NB4 (cell line): ENCODE results near the gene ZC2HC1B.

Experiments
- DNase-seq: peaks from one replicate; pipeline ENCODE4 v3.0.0; 2010; ENCODE audit warnings: low read depth
- H3K4me3 ChIP-seq: one replicate; pipeline ENCODE4 v1.5.1; 2011; ENCODE audit warnings: mild to moderate bottlenecking, low read depth, low read length, moderate library complexity
- MYC ChIP-seq: IDR thresholded peaks from 2 replicates; pipeline ENCODE4 v1.6.1; 2011; ENCODE audit warnings: low read depth, low read length
- POLR2A ChIP-seq: IDR thresholded peaks from 2 replicates; pipeline ENCODE4 v1.6.1; 2011; ENCODE audit warnings: mild to moderate bottlenecking; ENCODE audit not compliant: insufficient read length; ENCODE audit errors: extremely low read depth
- TF ChIP-seq, protein P1 (sequence below): IDR thresholded peaks from one replicate; pipeline ENCODE4 v1.5.1; 2012; ENCODE audit warnings: low read depth, low read length
- TF ChIP-seq, protein P2 (sequence below): IDR thresholded peaks from 2 replicates; pipeline ENCODE4 v1.6.1; 2011; ENCODE audit warnings: low read depth, low read length

ZC2HC1B gene, protein sequence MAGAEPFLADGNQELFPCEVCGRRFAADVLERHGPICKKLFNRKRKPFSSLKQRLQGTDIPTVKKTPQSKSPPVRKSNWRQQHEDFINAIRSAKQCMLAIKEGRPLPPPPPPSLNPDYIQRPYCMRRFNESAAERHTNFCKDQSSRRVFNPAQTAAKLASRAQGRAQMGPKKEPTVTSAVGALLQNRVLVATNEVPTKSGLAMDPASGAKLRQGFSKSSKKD

DNA sequence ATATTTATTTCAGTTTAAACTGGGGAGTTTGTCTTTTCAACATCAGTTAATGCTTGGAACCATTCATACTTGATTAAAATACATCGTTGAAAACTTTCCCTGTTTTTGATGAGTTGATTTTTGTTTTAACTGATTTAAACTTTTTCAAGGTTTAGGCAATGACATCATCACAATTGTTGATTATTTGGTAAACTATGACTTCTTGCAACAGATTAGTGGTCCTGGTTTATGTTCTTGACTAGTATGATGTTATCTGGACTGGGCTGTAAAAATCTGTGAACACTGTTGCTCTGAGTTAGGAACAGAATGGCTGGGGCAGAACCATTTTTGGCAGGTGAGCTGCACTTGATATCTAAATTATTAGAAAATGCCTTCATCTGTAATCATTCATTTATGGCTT is at the start of gene ZC2HC1B:
Gene ZC2HC1B, plus strand, starts transcription at position 241 of the 400 bp plus-strand sequence. Its CDS starts 66 bp downstream, at position 307.
- no peak for DNase-seq
- no peak within 1 kb of the TSS for H3K4me3 ChIP-seq
- TF ChIP-seq, protein P1, sequence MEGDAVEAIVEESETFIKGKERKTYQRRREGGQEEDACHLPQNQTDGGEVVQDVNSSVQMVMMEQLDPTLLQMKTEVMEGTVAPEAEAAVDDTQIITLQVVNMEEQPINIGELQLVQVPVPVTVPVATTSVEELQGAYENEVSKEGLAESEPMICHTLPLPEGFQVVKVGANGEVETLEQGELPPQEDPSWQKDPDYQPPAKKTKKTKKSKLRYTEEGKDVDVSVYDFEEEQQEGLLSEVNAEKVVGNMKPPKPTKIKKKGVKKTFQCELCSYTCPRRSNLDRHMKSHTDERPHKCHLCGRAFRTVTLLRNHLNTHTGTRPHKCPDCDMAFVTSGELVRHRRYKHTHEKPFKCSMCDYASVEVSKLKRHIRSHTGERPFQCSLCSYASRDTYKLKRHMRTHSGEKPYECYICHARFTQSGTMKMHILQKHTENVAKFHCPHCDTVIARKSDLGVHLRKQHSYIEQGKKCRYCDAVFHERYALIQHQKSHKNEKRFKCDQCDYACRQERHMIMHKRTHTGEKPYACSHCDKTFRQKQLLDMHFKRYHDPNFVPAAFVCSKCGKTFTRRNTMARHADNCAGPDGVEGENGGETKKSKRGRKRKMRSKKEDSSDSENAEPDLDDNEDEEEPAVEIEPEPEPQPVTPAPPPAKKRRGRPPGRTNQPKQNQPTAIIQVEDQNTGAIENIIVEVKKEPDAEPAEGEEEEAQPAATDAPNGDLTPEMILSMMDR: no peak

DNA sequence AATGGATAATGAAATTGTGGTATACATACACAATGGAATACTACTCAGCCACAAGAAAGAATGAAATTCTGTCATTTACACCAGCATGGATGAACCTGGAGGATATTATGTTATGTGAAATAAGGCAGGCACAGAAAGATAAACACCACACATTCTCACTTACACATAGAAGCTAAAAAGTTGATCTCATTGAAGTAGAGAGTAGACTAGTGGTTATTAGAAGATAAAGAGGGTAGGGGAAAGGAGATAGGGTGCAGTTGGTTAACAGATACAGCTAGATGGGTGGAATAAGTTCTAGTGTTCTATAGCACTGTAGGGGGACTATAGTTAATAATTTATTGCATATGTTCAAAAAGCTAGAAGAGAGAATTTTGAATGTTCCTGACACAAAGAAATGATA is 46.7 kb upstream of the ZC2HC1B start:
- TF ChIP-seq, protein P1: no peak
- TF ChIP-seq, protein P2, sequence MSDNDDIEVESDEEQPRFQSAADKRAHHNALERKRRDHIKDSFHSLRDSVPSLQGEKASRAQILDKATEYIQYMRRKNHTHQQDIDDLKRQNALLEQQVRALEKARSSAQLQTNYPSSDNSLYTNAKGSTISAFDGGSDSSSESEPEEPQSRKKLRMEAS: no peak
- TF ChIP-seq MYC (no peak), POLR2A (no peak)
- no peak for DNase-seq
- no peak overlapping the region for H3K4me3 ChIP-seq

DNA sequence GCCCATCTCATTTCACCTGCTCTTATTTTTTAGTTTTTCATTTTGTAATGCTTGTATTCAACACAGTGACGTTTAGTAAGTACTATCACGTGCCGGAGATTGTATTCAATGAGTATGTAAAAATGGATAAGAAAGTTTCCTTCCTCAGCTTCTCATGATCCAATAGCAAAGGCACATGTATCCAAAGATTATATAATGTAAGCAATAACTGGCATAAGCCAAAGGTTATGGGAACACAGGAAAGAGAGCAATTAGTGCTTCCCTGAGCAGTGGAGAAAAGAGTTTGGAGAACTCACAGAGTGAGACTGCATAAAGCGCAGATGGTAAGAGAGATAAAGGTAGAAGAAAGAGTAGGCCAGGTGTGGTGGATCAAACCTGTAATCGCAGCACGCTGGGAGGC is 42.9 kb upstream of the ZC2HC1B start:
- TF ChIP-seq, protein P2: no peak
- TF ChIP-seq MYC (no peak), POLR2A (no peak)
- TF ChIP-seq, protein P1: no peak
- no peak for DNase-seq
- H3K4me3 ChIP-seq: no peak overlapping the region

DNA sequence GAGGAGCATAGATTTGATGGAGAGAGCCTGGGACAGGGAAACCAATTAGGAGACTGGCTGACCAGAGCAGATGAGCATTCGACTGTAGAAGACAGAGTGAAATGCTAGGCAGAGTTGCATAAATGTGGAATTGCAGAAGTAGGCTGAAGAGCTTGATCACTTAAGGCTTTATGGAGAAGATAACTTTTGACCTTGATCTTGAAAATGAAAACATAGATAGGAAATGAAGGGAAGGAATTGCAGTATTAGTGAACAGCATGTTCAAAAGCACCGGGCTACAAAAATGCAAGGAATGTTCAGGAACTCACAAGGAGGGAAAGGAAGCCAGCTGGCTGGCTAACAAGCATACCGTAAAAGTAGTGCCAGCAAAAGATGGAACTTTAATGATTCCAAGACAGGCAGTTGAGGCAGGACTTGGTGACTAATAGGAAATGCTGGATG is 41.7 kb upstream of the ZC2HC1B start:
- TF ChIP-seq, protein P1: no peak
- TF ChIP-seq, protein P2: no peak
- no peak for TF ChIP-seq POLR2A
- no peak for TF ChIP-seq MYC
- H3K4me3 ChIP-seq: no peak overlapping the region
- no peak for DNase-seq

DNA sequence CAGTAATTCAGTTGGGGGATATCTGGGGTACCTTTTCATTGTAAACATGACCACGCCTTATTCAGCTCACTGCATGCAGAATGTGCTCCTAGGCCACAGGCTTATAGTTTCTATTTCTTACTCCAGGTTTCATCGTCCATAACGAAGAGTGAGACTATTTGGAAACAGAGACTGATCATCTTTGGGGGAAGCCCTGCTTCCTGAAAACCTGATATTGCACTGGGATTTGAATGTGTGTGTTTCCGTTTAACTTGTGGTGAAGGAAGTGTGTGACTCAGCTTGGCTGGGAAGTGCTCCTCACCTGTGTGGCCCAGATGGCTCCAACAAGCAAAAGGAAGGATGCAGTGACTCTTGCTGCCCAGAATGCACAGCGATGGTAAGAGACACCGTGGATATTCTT is 40.7 kb upstream of the ZC2HC1B start:
- TF ChIP-seq MYC (no peak), POLR2A (no peak)
- TF ChIP-seq, protein P1: no peak
- TF ChIP-seq, protein P2: no peak
- DNase-seq: no peak
- no peak overlapping the region for H3K4me3 ChIP-seq

DNA sequence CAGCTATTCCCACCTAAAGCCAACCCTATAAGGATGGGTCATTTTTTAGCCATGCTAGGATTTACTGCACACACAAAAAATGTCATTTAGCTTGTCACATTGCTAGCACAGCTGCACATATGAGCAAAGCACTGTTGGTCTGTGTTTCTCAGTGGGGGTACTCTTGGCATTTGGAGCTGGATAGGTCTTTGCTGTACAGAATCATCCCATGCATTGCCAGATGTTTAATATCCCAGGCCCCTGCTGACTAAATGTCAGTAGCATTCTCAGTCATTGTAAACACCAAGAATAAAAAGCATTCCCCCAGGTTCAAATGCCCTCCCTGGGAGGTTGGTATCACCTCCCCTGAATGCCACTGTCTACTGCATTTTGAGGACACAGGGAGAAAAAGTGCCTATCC is 35.7 kb upstream of the ZC2HC1B start:
- no peak overlapping the region for H3K4me3 ChIP-seq
- DNase-seq: no peak
- TF ChIP-seq, protein P1: no peak
- no peak for TF ChIP-seq MYC
- TF ChIP-seq, protein P2: no peak
- TF ChIP-seq POLR2A: no peak
